ENCODE data around the gene NCOA5. TPM values are rescaled to one million over a fixed set of nuclear protein-coding genes. Genes with fewer than 3 reads are reported as not detected.

Gene NCOA5
- total RNA-seq, 1 donor, result 14.5 TPM

DNA sequence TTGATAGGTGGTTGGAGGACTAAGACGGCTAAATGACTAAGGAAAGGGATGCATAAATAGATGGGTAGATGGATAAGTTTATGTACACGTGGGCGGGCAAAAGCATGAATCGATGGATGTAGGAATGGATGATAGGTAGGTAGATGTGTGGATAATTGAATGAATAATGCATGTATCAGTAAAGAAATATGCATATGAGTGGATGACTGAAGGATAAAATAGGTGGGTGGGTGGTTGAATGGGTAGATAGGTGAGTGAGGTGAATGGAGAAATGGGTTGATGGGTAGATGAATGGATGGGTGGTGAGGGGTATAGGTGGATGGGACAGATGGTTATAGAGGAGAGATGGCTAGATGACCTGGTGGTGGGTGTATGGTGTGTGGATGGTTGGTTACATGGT is 40.6 kb downstream of the NCOA5 start:
- Histone ChIP-seq H3K4me1 (ENCODE audit: insufficient read depth, low read length) (no peaks in the 10 kb centered on the region), H3K79me2 (ENCODE audit: insufficient read depth, low read length) (no peaks in the 10 kb centered on the region), H2AFZ (ENCODE audit: low read length) (no peak overlapping the region), H3K9me3 (ENCODE audit: low read depth, low read length) (no peaks in the 10 kb centered on the region), H3K36me3 (ENCODE audit: insufficient read depth, low read length) (no peaks in the 10 kb centered on the region), H4K20me1 (ENCODE audit: insufficient read depth, low read length) (no peaks in the 10 kb centered on the region), H3K4me2 (ENCODE audit: insufficient read depth, low read length) (no peak overlapping the region), H3K4me3 (ENCODE audit: insufficient read depth, low read length) (no peak overlapping the region), H3K27me3 (ENCODE audit: insufficient read depth, low read length) (peaks cover 6% of the 10 kb centered on the region), H3K27ac (ENCODE audit: low read depth, low read length) (no peak overlapping the region)
- TF ChIP-seq, protein P1, sequence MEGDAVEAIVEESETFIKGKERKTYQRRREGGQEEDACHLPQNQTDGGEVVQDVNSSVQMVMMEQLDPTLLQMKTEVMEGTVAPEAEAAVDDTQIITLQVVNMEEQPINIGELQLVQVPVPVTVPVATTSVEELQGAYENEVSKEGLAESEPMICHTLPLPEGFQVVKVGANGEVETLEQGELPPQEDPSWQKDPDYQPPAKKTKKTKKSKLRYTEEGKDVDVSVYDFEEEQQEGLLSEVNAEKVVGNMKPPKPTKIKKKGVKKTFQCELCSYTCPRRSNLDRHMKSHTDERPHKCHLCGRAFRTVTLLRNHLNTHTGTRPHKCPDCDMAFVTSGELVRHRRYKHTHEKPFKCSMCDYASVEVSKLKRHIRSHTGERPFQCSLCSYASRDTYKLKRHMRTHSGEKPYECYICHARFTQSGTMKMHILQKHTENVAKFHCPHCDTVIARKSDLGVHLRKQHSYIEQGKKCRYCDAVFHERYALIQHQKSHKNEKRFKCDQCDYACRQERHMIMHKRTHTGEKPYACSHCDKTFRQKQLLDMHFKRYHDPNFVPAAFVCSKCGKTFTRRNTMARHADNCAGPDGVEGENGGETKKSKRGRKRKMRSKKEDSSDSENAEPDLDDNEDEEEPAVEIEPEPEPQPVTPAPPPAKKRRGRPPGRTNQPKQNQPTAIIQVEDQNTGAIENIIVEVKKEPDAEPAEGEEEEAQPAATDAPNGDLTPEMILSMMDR (IDR thresholded peaks at IDR 0.05; ENCODE audit: extremely low read depth, low read depth, low read length), result no peak
- peak; percentile 37 for DNase-seq (ENCODE audit: insufficient read length, low spot score, missing footprints)

DNA sequence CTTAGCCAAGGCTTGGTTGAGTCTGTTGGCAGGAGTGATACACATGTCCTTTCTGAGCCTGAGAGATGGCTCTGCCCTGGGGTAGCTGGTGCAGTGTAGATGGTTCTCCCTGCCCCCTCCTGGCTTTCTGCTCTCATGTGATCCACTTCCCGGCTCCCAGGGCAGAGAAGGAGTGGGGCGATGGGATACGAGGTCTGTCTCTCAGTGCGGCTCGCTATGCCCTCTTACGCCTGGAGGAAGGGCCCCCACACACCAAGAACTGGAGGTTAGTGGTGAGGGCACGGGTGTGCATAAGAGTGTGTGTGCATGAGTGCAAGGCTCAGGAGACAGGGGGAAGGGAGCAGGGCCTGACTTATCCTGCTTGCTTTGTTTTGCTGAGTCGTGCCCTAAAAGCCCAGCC is 41.9 kb downstream of the NCOA5 start:
- H3K4me2 ChIP-seq (ENCODE audit: insufficient read depth, low read length), result no peak overlapping the region
- H2AFZ ChIP-seq (ENCODE audit: low read length), result no peak overlapping the region
- TF ChIP-seq, protein P1 (IDR thresholded peaks at IDR 0.05; ENCODE audit: extremely low read depth, low read depth, low read length), result no peak
- peak; percentile 32 for DNase-seq (ENCODE audit: insufficient read length, low spot score, missing footprints)
- H3K36me3 ChIP-seq (ENCODE audit: insufficient read depth, low read length), result no peaks in the 10 kb centered on the region
- H3K79me2 ChIP-seq (ENCODE audit: insufficient read depth, low read length), result no peaks in the 10 kb centered on the region
- H3K4me1 ChIP-seq (ENCODE audit: insufficient read depth, low read length), result no peaks in the 10 kb centered on the region
- H3K9me3 ChIP-seq (ENCODE audit: low read depth, low read length), result no peaks in the 10 kb centered on the region
- no peak overlapping the region for H3K27ac ChIP-seq (ENCODE audit: low read depth, low read length)
- H4K20me1 ChIP-seq (ENCODE audit: insufficient read depth, low read length), result no peaks in the 10 kb centered on the region
- no peak overlapping the region for H3K4me3 ChIP-seq (ENCODE audit: insufficient read depth, low read length)
- peaks cover 6% of the 10 kb centered on the region for H3K27me3 ChIP-seq (ENCODE audit: insufficient read depth, low read length)

DNA sequence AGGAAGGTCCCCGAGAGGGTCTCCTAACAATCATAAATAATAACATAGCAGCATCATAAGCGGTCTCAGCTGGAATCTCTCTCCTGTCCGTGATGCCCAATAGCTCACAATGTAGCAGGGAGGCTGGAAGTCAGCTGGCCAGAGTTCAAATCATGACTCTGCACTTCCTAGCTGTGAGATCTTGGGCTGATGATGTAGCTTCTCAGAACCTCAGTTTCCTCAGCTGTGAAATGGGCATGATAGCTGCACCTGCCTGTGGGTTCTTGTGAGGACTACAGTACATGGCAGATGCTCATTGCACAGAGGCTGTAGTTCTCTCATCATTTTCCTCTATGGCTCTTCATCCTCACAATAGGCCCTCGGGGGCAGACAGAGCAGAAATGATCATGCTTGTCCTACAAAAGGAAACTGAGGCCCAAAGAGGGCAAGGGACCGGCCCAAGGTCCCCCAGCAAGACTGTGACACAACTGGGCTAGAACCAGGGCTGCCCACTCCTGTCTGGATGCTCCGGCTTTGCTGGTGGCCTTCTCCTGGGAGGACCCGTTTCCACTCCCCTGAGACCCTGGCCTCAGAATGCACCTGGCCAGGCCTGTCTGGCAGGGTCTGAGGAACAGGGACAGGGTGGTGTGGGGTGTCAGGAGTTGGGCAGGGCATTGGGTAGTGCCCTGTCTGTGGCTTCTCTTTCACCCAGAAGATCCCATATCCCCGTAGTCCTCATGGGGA is 43.0 kb downstream of the NCOA5 start:
- TF ChIP-seq, protein P1 (IDR thresholded peaks at IDR 0.05; ENCODE audit: extremely low read depth, low read depth, low read length), result no peak
- H2AFZ ChIP-seq (ENCODE audit: low read length), result no peak overlapping the region
- H3K4me1 ChIP-seq (ENCODE audit: insufficient read depth, low read length), result no peaks in the 10 kb centered on the region
- peaks cover 6% of the 10 kb centered on the region for H3K27me3 ChIP-seq (ENCODE audit: insufficient read depth, low read length)
- H3K4me2 ChIP-seq (ENCODE audit: insufficient read depth, low read length), result no peak overlapping the region
- no peak overlapping the region for H3K4me3 ChIP-seq (ENCODE audit: insufficient read depth, low read length)
- no peaks in the 10 kb centered on the region for H3K36me3 ChIP-seq (ENCODE audit: insufficient read depth, low read length)
- H4K20me1 ChIP-seq (ENCODE audit: insufficient read depth, low read length), result no peaks in the 10 kb centered on the region
- H3K27ac ChIP-seq (ENCODE audit: low read depth, low read length), result no peak overlapping the region
- DNase-seq (ENCODE audit: insufficient read length, low spot score, missing footprints), result no peak
- H3K9me3 ChIP-seq (ENCODE audit: low read depth, low read length), result no peaks in the 10 kb centered on the region
- no peaks in the 10 kb centered on the region for H3K79me2 ChIP-seq (ENCODE audit: insufficient read depth, low read length)

DNA sequence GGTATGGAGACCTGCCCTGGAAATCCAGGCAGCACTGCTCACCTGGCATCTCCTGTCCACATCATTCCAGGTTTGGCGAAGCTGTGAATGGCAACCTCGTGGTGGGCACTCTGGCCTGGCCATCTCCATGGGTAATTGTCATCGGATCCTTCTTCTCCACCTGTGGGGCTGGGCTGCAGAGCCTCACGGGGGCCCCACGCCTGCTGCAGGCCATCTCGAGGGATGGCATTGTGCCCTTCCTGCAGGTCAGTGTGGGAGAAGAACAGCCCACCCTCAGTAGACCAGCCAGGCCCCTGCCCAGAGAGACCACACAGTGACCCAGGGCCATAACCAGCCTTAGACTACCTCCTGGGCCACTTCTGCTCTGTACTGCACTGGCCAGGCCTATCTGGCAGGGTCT is 44.9 kb downstream of the NCOA5 start:
- no peak overlapping the region for H2AFZ ChIP-seq (ENCODE audit: low read length)
- peaks cover 3% of the 10 kb centered on the region for H3K27me3 ChIP-seq (ENCODE audit: insufficient read depth, low read length)
- H3K79me2 ChIP-seq (ENCODE audit: insufficient read depth, low read length), result no peaks in the 10 kb centered on the region
- no peaks in the 10 kb centered on the region for H4K20me1 ChIP-seq (ENCODE audit: insufficient read depth, low read length)
- no peak overlapping the region for H3K4me3 ChIP-seq (ENCODE audit: insufficient read depth, low read length)
- H3K4me1 ChIP-seq (ENCODE audit: insufficient read depth, low read length), result no peaks in the 10 kb centered on the region
- no peaks in the 10 kb centered on the region for H3K9me3 ChIP-seq (ENCODE audit: low read depth, low read length)
- H3K36me3 ChIP-seq (ENCODE audit: insufficient read depth, low read length), result no peaks in the 10 kb centered on the region
- TF ChIP-seq, protein P1 (IDR thresholded peaks at IDR 0.05; ENCODE audit: extremely low read depth, low read depth, low read length), result no peak
- DNase-seq (ENCODE audit: insufficient read length, low spot score, missing footprints), result peak; percentile 22
- H3K4me2 ChIP-seq (ENCODE audit: insufficient read depth, low read length), result no peak overlapping the region
- H3K27ac ChIP-seq (ENCODE audit: low read depth, low read length), result no peak overlapping the region

Measured in osteoblast (primary cell).